Effector memory CD8-positive, alpha-beta T cell (primary cell): Measurements from ENCODE around the gene FRMPD1.
A peak's percentile ranks its signal among the peaks of the same experiment; 100 is the strongest.

Experiments used
- ATAC-seq: fragments of 150-1000 bp; cut with Tn5 transposase; replicated peaks from 2 replicates; pipeline ENCODE4 v1.10.0; 2021; ENCODE audit warnings: mild to moderate bottlenecking, moderate library complexity
- DNase-seq, 3 experiments: peaks; one replicate each; pipeline ENCODE4 v3.0.0; 2021
- H3K27ac Mint-ChIP-seq, 2 donors: one replicate each; pipeline ENCODE4 v1.8.0; 2022; ENCODE audit warnings: mild to moderate bottlenecking in 2 of 2, mixed read lengths in 2 of 2, moderate library complexity in 2 of 2
- H3K27me3 Mint-ChIP-seq, 2 donors: one replicate each; pipeline ENCODE4 v1.8.0; 2022; ENCODE audit warnings: mixed read lengths in 2 of 2
- H3K36me3 Mint-ChIP-seq: one replicate; pipeline ENCODE4 v1.8.0; 2022; ENCODE audit warnings: mild to moderate bottlenecking, moderate library complexity, mixed read lengths; ENCODE audit not compliant: insufficient read depth
- H3K4me1 Mint-ChIP-seq, 2 donors: one replicate each; pipeline ENCODE4 v1.8.0; 2022; ENCODE audit warnings: low read depth in 2 of 2, mixed read lengths in 2 of 2
- H3K4me3 Mint-ChIP-seq, 2 donors: one replicate each; pipeline ENCODE4 v1.8.0; 2022; ENCODE audit warnings: mild to moderate bottlenecking in 2 of 2, mixed read lengths in 2 of 2, moderate library complexity in 2 of 2
- H3K9me3 Mint-ChIP-seq, 2 donors: one replicate each; pipeline ENCODE4 v1.8.0; 2022; ENCODE audit warnings: mixed read lengths in 2 of 2

The FRMPD1 gene

DNA sequence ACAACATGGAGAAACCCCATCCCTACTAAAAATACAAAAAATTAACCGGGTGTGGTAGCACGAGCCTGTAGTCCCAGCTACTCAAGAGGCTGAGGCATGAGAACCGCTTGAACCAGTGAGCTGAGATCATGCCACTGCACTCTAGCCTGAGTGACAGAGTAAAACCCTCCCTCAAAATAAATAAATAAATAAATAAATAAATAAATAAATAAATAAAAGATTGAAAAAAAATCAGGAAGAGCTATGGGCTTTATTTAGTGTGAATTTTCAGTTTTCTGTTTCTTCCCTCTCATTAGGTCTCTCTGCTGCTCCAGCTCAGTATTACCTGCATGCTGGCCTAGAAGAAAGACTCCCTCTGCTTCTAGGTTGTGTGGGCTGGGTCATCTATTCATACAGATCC is 55.0 kb downstream of the FRMPD1 start:
- Mint-ChIP-seq H3K36me3 (no peaks in the 10 kb centered on the region), H3K27me3 (peaks cover 48 to 58% of the 10 kb centered on the region in 2 donors), H3K4me3 (no peak overlapping the region), H3K9me3 (no peaks in the 10 kb centered on the region), H3K27ac (no peak overlapping the region), H3K4me1 (no peaks in the 10 kb centered on the region)
- DNase-seq (no peak), ATAC-seq (no peak)

- Mint-ChIP-seq H3K4me3 (no peak overlapping the region), H3K27ac (no peak overlapping the region), H3K36me3 (no peaks in the 10 kb centered on the region), H3K27me3 (peaks cover 48 to 59% of the 10 kb centered on the region in 2 donors), H3K4me1 (no peaks in the 10 kb centered on the region), H3K9me3 (no peaks in the 10 kb centered on the region)
- no peak for DNase-seq
- no peak for ATAC-seq
These were observed 55.5 kb downstream of the FRMPD1 start for GRCh38 chr9:37706290-37706689.

GRCh38 chr9:37707748-37708147 is 57.0 kb downstream of the FRMPD1 start:
- Mint-ChIP-seq H3K9me3 (no peaks in the 10 kb centered on the region), H3K36me3 (no peaks in the 10 kb centered on the region), H3K27ac (no peak overlapping the region), H3K4me3 (no peak overlapping the region), H3K4me1 (no peaks in the 10 kb centered on the region), H3K27me3 (peaks cover 48% of the 10 kb centered on the region in 2 donors)
- no peak for ATAC-seq
- no peak for DNase-seq

DNA sequence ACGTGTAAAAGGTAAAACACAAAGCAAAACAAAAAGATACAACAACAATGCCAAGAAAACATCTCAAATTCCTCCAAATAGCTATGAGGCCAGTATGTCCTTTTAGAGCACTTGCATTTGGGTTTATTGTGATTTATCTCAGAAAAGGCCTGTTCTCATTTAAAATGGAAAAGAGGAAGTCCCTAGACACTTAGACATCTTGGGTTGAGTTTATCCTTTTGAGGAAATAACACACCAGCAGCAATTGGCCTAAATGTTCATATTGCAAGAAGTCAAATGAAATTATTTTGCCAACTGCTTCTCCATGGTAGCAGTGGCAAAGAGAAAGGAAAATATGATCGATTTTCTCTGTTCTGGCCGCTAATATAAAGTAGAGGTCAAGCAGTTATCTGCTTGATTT is 59.3 kb downstream of the FRMPD1 start:
- Mint-ChIP-seq H3K27me3 (peaks cover 54 to 55% of the 10 kb centered on the region in 2 donors), H3K9me3 (no peaks in the 10 kb centered on the region), H3K27ac (no peak overlapping the region), H3K4me3 (no peak overlapping the region), H3K4me1 (no peaks in the 10 kb centered on the region), H3K36me3 (peaks cover 7% of the 10 kb centered on the region)
- DNase-seq: no peak
- ATAC-seq: no peak

DNA sequence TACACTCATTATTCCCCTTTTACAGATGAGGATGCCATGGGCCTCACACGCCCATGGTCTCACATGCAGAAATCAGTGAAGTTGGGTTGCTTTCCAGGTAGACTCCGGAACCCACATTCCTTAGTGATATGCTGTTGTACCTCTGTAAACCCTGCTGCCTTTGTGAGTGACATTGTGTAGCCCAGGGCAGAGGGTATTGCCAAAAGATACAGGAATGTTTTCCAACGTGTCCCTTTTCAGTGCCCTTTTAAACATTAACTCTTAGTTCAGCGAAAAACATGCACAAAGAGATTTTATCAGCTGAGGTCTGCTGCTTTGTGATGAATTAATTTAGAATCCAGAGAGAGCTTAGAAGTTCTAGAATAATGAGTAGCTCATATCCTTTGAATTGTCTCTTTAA is 64.5 kb downstream of the FRMPD1 start:
- Mint-ChIP-seq H3K27ac (no peak overlapping the region), H3K4me3 (no peak overlapping the region), H3K9me3 (no peaks in the 10 kb centered on the region), H3K4me1 (no peaks in the 10 kb centered on the region), H3K27me3 (peaks cover 38 to 50% of the 10 kb centered on the region in 2 donors), H3K36me3 (peaks cover 10% of the 10 kb centered on the region)
- DNase-seq (no peak), ATAC-seq (no peak)

- DNase-seq (no peak), ATAC-seq (no peak)
- H3K36me3 Mint-ChIP-seq: peaks cover 10% of the 10 kb centered on the region
- no peaks in the 10 kb centered on the region for H3K9me3 Mint-ChIP-seq
- peaks cover 36 to 58% of the 10 kb centered on the region in 2 donors for H3K27me3 Mint-ChIP-seq
- H3K4me3 Mint-ChIP-seq: no peak overlapping the region
- H3K27ac Mint-ChIP-seq: no peak overlapping the region
- no peaks in the 10 kb centered on the region for H3K4me1 Mint-ChIP-seq
These were observed 65.3 kb downstream of the FRMPD1 start for GRCh38 chr9:37715991-37716505.

GRCh38 chr9:37719526-37719925 is 68.8 kb downstream of the FRMPD1 start:
- peaks cover 4% of the 10 kb centered on the region for H3K36me3 Mint-ChIP-seq
- DNase-seq (no peak), ATAC-seq (no peak)
- peaks cover 24 to 54% of the 10 kb centered on the region in 2 donors for H3K27me3 Mint-ChIP-seq
- no peak overlapping the region for H3K4me3 Mint-ChIP-seq
- no peaks in the 10 kb centered on the region for H3K9me3 Mint-ChIP-seq
- no peak overlapping the region for H3K27ac Mint-ChIP-seq
- H3K4me1 Mint-ChIP-seq: no peaks in the 10 kb centered on the region

- Mint-ChIP-seq H3K9me3 (no peaks in the 10 kb centered on the region), H3K27me3 (peaks cover 32 to 38% of the 10 kb centered on the region in 2 donors), H3K4me1 (no peaks in the 10 kb centered on the region), H3K4me3 (no peak overlapping the region), H3K27ac (no peak overlapping the region), H3K36me3 (no peaks in the 10 kb centered on the region)
- ATAC-seq: no peak
- no peak for DNase-seq
These were observed 76.3 kb downstream of the FRMPD1 start for GRCh38 chr9:37727013-37727412.

- H3K4me1 Mint-ChIP-seq: no peaks in the 10 kb centered on the region
- H3K9me3 Mint-ChIP-seq: no peaks in the 10 kb centered on the region
- H3K27ac Mint-ChIP-seq: peak overlapping the region in 1 of 2 donors; percentile 6
- DNase-seq (no peak), ATAC-seq (no peak)
- H3K36me3 Mint-ChIP-seq: no peaks in the 10 kb centered on the region
- H3K4me3 Mint-ChIP-seq: no peak overlapping the region
- H3K27me3 Mint-ChIP-seq: peaks cover 31 to 46% of the 10 kb centered on the region in 2 donors
These were observed 78.7 kb downstream of the FRMPD1 start for GRCh38 chr9:37729499-37729898.

- DNase-seq (no peak), ATAC-seq (no peak)
- no peak overlapping the region for H3K4me3 Mint-ChIP-seq
- no peaks in the 10 kb centered on the region for H3K36me3 Mint-ChIP-seq
- H3K9me3 Mint-ChIP-seq: no peaks in the 10 kb centered on the region
- no peak overlapping the region for H3K27ac Mint-ChIP-seq
- H3K4me1 Mint-ChIP-seq: no peaks in the 10 kb centered on the region
- peaks cover 33 to 38% of the 10 kb centered on the region in 2 donors for H3K27me3 Mint-ChIP-seq
These were observed 79.5 kb downstream of the FRMPD1 start for GRCh38 chr9:37730256-37730655.

- Mint-ChIP-seq H3K36me3 (no peaks in the 10 kb centered on the region), H3K9me3 (no peaks in the 10 kb centered on the region), H3K27ac (no peak overlapping the region), H3K4me1 (no peaks in the 10 kb centered on the region), H3K4me3 (no peak overlapping the region), H3K27me3 (peaks cover 37 to 38% of the 10 kb centered on the region in 2 donors)
- ATAC-seq: no peak
- DNase-seq: no peak
These were observed 80.1 kb downstream of the FRMPD1 start for GRCh38 chr9:37730839-37731238.

GRCh38 chr9:37732086-37732741 is 81.5 kb downstream of the FRMPD1 start:
- no peak overlapping the region for H3K4me3 Mint-ChIP-seq
- ATAC-seq: no peak
- no peaks in the 10 kb centered on the region for H3K36me3 Mint-ChIP-seq
- no peak for DNase-seq
- no peaks in the 10 kb centered on the region for H3K9me3 Mint-ChIP-seq
- no peak overlapping the region for H3K27ac Mint-ChIP-seq
- no peaks in the 10 kb centered on the region for H3K4me1 Mint-ChIP-seq
- H3K27me3 Mint-ChIP-seq: peaks cover 27 to 30% of the 10 kb centered on the region in 2 donors

- Mint-ChIP-seq H3K4me1 (no peaks in the 10 kb centered on the region), H3K36me3 (no peaks in the 10 kb centered on the region), H3K27me3 (peaks cover 20 to 23% of the 10 kb centered on the region in 2 donors), H3K4me3 (no peak overlapping the region), H3K9me3 (no peaks in the 10 kb centered on the region), H3K27ac (no peak overlapping the region)
- DNase-seq (no peak), ATAC-seq (no peak)
These were observed 82.2 kb downstream of the FRMPD1 start for GRCh38 chr9:37732952-37733351.

DNA sequence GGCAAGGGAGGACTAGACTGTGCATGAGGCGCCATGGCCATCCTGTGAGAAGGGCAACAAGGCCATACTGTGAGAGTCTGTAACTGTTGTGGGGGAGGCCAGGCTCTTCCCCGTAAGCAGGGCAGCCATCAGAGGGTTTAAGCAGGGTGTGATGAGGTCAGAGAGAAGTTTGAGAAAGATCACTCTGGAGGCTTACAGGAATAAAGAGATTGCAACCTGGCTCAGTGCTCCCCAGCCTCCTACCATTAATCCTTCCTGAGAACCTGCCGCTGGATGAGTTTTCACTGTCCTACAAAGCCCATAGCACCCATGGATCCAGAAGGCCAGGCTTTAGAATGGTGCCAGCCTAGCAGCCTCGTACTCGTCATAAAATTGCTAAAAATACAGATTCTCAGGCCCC is 88.5 kb downstream of the FRMPD1 start:
- DNase-seq: no peak
- no peaks in the 10 kb centered on the region for H3K9me3 Mint-ChIP-seq
- no peak overlapping the region for H3K27ac Mint-ChIP-seq
- H3K36me3 Mint-ChIP-seq: no peaks in the 10 kb centered on the region
- ATAC-seq: no peak
- H3K4me3 Mint-ChIP-seq: no peak overlapping the region
- peaks cover 16 to 17% of the 10 kb centered on the region in 2 donors for H3K27me3 Mint-ChIP-seq
- H3K4me1 Mint-ChIP-seq: no peaks in the 10 kb centered on the region
